PC-3 (cell line): ENCODE results near the gene CAMTA1.

ENCODE experiments used
- EZH2 ChIP-seq: fragments of 300-600 bp; sonication (generic); IDR thresholded peaks from one replicate; pipeline ENCODE4 v1.6.1; 2017; ENCODE audit warnings: antibody characterized with exemption, mild to moderate bottlenecking, low read length; ENCODE audit not compliant: unreplicated experiment
- TF ChIP-seq, protein P1 (sequence below): fragments of 300-600 bp; sonication (generic); conservative IDR thresholded peaks from 2 replicates; pipeline ENCODE4 v1.5.1; 2017; ENCODE audit warnings: antibody characterized with exemption, low read depth, mild to moderate bottlenecking, low read length

DNA sequence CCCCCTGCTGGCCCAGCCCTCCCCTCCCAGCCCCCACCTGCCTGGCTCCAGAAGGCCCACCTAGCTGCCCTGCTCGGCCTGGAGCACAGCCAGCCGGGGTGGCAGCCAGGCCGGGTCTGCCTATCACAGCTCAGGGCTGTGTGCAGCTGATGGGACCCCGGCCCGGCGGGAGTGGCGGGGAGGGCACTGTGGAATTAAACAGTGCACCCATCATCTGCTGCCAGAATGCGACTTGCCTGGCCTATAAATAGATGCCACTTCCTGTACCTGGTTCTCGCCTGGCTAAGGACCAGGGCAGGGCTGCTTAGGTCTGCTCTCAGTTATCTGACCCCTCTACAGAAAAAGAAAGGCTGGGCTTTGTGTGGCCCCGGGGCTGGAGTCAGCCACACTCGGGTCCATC, 887.6 kb downstream of the CAMTA1 start:
- no peak for TF ChIP-seq EZH2
- TF ChIP-seq, protein P1, sequence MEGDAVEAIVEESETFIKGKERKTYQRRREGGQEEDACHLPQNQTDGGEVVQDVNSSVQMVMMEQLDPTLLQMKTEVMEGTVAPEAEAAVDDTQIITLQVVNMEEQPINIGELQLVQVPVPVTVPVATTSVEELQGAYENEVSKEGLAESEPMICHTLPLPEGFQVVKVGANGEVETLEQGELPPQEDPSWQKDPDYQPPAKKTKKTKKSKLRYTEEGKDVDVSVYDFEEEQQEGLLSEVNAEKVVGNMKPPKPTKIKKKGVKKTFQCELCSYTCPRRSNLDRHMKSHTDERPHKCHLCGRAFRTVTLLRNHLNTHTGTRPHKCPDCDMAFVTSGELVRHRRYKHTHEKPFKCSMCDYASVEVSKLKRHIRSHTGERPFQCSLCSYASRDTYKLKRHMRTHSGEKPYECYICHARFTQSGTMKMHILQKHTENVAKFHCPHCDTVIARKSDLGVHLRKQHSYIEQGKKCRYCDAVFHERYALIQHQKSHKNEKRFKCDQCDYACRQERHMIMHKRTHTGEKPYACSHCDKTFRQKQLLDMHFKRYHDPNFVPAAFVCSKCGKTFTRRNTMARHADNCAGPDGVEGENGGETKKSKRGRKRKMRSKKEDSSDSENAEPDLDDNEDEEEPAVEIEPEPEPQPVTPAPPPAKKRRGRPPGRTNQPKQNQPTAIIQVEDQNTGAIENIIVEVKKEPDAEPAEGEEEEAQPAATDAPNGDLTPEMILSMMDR = no peak
